K562 (cell line): ENCODE results near the gene CDC45. TPM values are rescaled to one million over a fixed set of nuclear protein-coding genes. Genes with fewer than 3 reads are reported as not detected.

Source experiments
- E2F1 ChIP-seq: sonication (generic); formaldehyde crosslinking; IDR thresholded peaks from 2 replicates; pipeline ENCODE4 v1.8.1; 2023; ENCODE audit warnings: mild to moderate bottlenecking, missing genetic modification reagents, moderate library complexity
- FOXK1 ChIP-seq: sonication (generic); formaldehyde crosslinking; IDR thresholded peaks from 2 replicates; pipeline ENCODE4 v1.8.0; 2022; ENCODE audit warnings: missing genetic modification reagents, mild to moderate bottlenecking, borderline replicate concordance
- FOXK2 ChIP-seq, 2 experiments: fragments of 450-650 bp; IDR thresholded peaks in 1 of 2; conservative IDR thresholded peaks in 1 of 2; 2 replicates each; pipeline ENCODE4 v1.6.1; 2016; ENCODE audit warnings: low read depth in 2 of 2, mild to moderate bottlenecking in 1 of 2
- GATAD2B ChIP-seq: fragments of 450-650 bp; IDR thresholded peaks from 2 replicates; pipeline ENCODE4 v1.6.1; 2017; ENCODE audit warnings: mild to moderate bottlenecking, borderline replicate concordance
- HSF4 ChIP-seq: fragments of 250-450 bp; sonication (Bioruptor Pico); IDR thresholded peaks from 2 replicates; pipeline ENCODE4 v2.1.2; 2022; ENCODE audit warnings: mild to moderate bottlenecking, moderate library complexity, borderline replicate concordance
- L3MBTL2 ChIP-seq: fragments of 450-650 bp; IDR thresholded peaks from 2 replicates; pipeline ENCODE4 v1.6.1; 2016; ENCODE audit warnings: mild to moderate bottlenecking, moderate library complexity
- NUFIP1 ChIP-seq: fragments of 450-650 bp; IDR thresholded peaks from 2 replicates; pipeline ENCODE4 v1.6.1; 2018; ENCODE audit not compliant: partially characterized antibody
- PHF20 ChIP-seq: fragments of 450-650 bp; IDR thresholded peaks from 2 replicates; pipeline ENCODE4 v1.6.1; 2018; ENCODE audit not compliant: partially characterized antibody
- RBM34 ChIP-seq: fragments of 200-400 bp; formaldehyde crosslinking; IDR thresholded peaks from 2 replicates; pipeline ENCODE4 v1.6.1; 2018; ENCODE audit warnings: low read length, borderline replicate concordance; ENCODE audit not compliant: insufficient read depth
- SMARCE1 ChIP-seq: fragments of 450-650 bp; IDR thresholded peaks from 2 replicates; pipeline ENCODE4 v1.7.1; 2016; ENCODE audit warnings: mild to moderate bottlenecking
- SRSF9 ChIP-seq: fragments of 200-400 bp; formaldehyde crosslinking; IDR thresholded peaks from 2 replicates; pipeline ENCODE4 v1.6.1; 2017; ENCODE audit warnings: low read depth, low read length, borderline replicate concordance
- TAL1 ChIP-seq: fragments of 450-650 bp; IDR thresholded peaks from 2 replicates; pipeline ENCODE4 v1.6.1; 2016; ENCODE audit warnings: mild to moderate bottlenecking
- THRAP3 ChIP-seq: fragments of 450-650 bp; IDR thresholded peaks from 2 replicates; pipeline ENCODE4 v1.6.1; 2016; ENCODE audit warnings: mild to moderate bottlenecking, inconsistent platforms, borderline replicate concordance
- ZBTB2 ChIP-seq: fragments of 450-650 bp; IDR thresholded peaks from 2 replicates; pipeline ENCODE4 v1.6.1; 2016; ENCODE audit warnings: antibody characterized with exemption
- ZBTB7A ChIP-seq: IDR thresholded peaks from 2 replicates; pipeline ENCODE4 v1.6.1; 2011; ENCODE audit warnings: low read depth, mild to moderate bottlenecking, low read length, moderate library complexity, borderline replicate concordance; ENCODE audit not compliant: control insufficient read depth
- ZFX ChIP-seq: sonication (generic); formaldehyde crosslinking; IDR thresholded peaks from 2 replicates; pipeline ENCODE4 v1.8.0; 2022; ENCODE audit warnings: mild to moderate bottlenecking, missing genetic modification reagents, moderate library complexity
- ZNF174 ChIP-seq: fragments of 250-450 bp; sonication (Bioruptor Pico); IDR thresholded peaks from 2 replicates; pipeline ENCODE4 v1.4.0; 2020; ENCODE audit warnings: mild to moderate bottlenecking
- ZNF184 ChIP-seq: sonication (generic); formaldehyde crosslinking; IDR thresholded peaks from 2 replicates; pipeline ENCODE4 v1.5.0; 2020; ENCODE audit warnings: missing genetic modification reagents
- ZNF197 ChIP-seq: fragments of 200-800 bp; sonication (Bioruptor generic); IDR thresholded peaks from 2 replicates; pipeline ENCODE4 v1.6.1; 2016; ENCODE audit warnings: low read depth, missing genetic modification characterization, missing compliant biosample characterization
- ZNF655 ChIP-seq: fragments of 250-450 bp; sonication (Bioruptor Pico); IDR thresholded peaks from 2 replicates; pipeline ENCODE4 v1.5.0; 2021
- ZNF717 ChIP-seq: fragments of 250-450 bp; sonication (Bioruptor Pico); IDR thresholded peaks from 2 replicates; pipeline ENCODE4 v1.5.0; 2021
- polyA plus RNA-seq, 8 experiments: library from polyadenylated mRNA; depleted of rRNA in 4 of 8; stranded (reverse) in 5 of 8; unstranded in 3 of 8; fragments of >200 nt; fragmentation: Nextera tagmentation in 2 of 8; fragmentation: Illumina TruSeq in 1 of 8; extraction: Ambion mirVana in 2 of 8; extraction: Trizol in 1 of 8; gene quantifications; 2 replicates each; pipeline versions ENCODE4 v1.2.1 to v1.2.3, GENCODE V29; 2011 to 2014; ENCODE audit warnings: inconsistent platforms in 1 of 8, missing spikeins in 1 of 8
- total RNA-seq, 7 experiments: library from RNA; depleted of rRNA in 6 of 7; stranded (reverse); fragments of >200 nt in 6 of 7; fragmentation: Illumina TruSeq in 2 of 7; extraction: Trizol in 2 of 7; gene quantifications; 2 replicates each; pipeline versions ENCODE4 v1.2.1 to v1.2.3, GENCODE V29; 2011 to 2021; ENCODE audit warnings: low replicate concordance in 1 of 7
- TF ChIP-seq, protein P1 (sequence below), 2 experiments: fragments of 200-800 bp in 1 of 2; sonication (Bioruptor generic) in 1 of 2; sonication (generic) in 1 of 2; formaldehyde crosslinking in 1 of 2; IDR thresholded peaks in 1 of 2; conservative IDR thresholded peaks in 1 of 2; 2 replicates each; pipeline versions ENCODE4 v1.5.0 to v1.6.1; 2016 to 2020; ENCODE audit warnings: missing compliant biosample characterization in 1 of 2, missing genetic modification characterization in 1 of 2, missing genetic modification reagents in 1 of 2

CDC45 gene
- total and polyA plus RNA-seq, 9 of the 15 experiments (the other 6 are each of a cell fraction or from before 2014, with no cell fraction given), result 251 to 580 (median 410) TPM

GRCh38 chr22:19447330-19448075 lies 32.2 kb upstream of the CDC45 start, which contains the start of gene C22orf39 (continued):
- TF ChIP-seq, protein P1, sequence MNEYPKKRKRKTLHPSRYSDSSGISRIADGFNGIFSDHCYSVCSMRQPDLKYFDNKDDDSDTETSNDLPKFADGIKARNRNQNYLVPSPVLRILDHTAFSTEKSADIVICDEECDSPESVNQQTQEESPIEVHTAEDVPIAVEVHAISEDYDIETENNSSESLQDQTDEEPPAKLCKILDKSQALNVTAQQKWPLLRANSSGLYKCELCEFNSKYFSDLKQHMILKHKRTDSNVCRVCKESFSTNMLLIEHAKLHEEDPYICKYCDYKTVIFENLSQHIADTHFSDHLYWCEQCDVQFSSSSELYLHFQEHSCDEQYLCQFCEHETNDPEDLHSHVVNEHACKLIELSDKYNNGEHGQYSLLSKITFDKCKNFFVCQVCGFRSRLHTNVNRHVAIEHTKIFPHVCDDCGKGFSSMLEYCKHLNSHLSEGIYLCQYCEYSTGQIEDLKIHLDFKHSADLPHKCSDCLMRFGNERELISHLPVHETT (CRISPR knock-in tag; conservative IDR thresholded peaks at IDR 0.05 in 1 of 2, IDR thresholded peaks at IDR 0.05 in 1 of 2), result peak in 1 of 2 experiments; percentile 76; a peak in 2 of 4 replicates
- TF ChIP-seq FOXK1 (CRISPR knock-in tag) (no peak), ZFX (no peak), ZNF655 (CRISPR knock-in tag) (no peak), GATAD2B (no peak), TAL1 (no peak), THRAP3 (no peak), RBM34 (no peak), ZNF184 (CRISPR knock-in tag) (no peak), L3MBTL2 (peak; percentile 96), PHF20 (peak; percentile 81), HSF4 (CRISPR knock-in tag) (peak; percentile 82), SRSF9 (no peak), ZNF174 (CRISPR knock-in tag) (no peak), ZNF717 (CRISPR knock-in tag) (no peak), ZNF197 (CRISPR knock-in tag) (no peak; the same call in 1 of the 2 replicates), FOXK2 (conservative IDR thresholded peaks at IDR 0.05 in 1 of 2, IDR thresholded peaks at IDR 0.05 in 1 of 2; ENCODE audit: low read depth in 2 of 2) (peak in 1 of 2 experiments; percentile 60; a peak in 2 of 4 replicates), NUFIP1 (no peak), E2F1 (peak; percentile 88), ZBTB7A (peak; percentile 99), SMARCE1 (no peak), ZBTB2 (no peak)
